ENCODE results near the gene SPRYD3.
"Not testable (repeated sequence)": the region's sequence is repeated elsewhere in the genome, so short reads cannot be mapped to it uniquely, and the experiment has no call there.

The SPRYD3 gene

DNA sequence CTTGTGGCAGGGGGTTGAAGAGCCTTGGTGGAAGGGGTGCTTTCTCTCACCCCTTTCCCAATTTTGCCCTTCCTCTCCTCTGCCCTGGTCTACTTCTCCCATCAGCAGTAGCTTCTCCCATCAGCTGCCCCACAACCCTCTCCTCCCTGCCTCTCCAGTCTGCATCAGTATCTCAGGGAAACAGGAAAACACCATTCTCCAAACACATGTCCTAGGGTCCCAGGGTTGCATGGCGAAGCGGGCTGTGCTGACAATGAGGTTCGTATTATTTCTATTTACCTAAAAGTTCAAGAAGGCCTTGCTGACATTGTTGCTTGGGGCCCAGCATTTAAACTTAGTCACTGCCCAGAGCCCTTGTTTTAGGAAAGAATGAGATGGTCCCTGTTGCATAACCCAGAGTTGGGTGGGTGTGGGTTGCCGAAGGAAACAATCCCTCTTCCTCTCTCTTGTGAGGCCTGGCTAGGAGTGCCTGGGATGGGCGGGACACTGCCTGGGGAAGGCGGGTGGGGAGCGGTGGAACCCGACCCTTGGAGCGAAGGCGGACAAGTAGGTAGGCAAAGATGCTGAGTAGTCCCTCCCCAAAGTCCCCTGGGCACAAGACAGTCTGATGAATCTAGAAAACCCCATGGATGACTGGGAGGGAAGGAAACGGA lies 17.0 kb upstream of the SPRYD3 start:
- Histone ChIP-seq H3K4me3 (ENCODE audit: low read length) (no peak overlapping the region), H3K4me1 (ENCODE audit: control insufficient read depth, low read length) (peaks cover 27% of the 10 kb centered on the region), H3K27ac (ENCODE audit: low read depth, low read length) (no peak overlapping the region), H4K20me1 (ENCODE audit: control insufficient read depth, insufficient read depth, low read depth, low read length) (no peaks in the 10 kb centered on the region), H3K9me3 (ENCODE audit: control insufficient read depth, insufficient read depth, low read length) (no peaks in the 10 kb centered on the region), H3K9me2 (replicated peaks; ENCODE audit: control insufficient read depth, low read length) (no peaks in the 10 kb centered on the region), H3K79me2 (ENCODE audit: control insufficient read depth, low read length) (no peaks in the 10 kb centered on the region), H3F3A (ENCODE audit: control insufficient read depth, insufficient read depth) (peaks cover 9% of the 10 kb centered on the region), H3K36me3 (ENCODE audit: control insufficient read depth, low read length) (no peaks in the 10 kb centered on the region), H3K27me3 (ENCODE audit: control insufficient read depth, low read length) (peaks cover 27% of the 10 kb centered on the region), H3K4me2 (ENCODE audit: low read length) (no peak overlapping the region)
- TF ChIP-seq EZH2phosphoT487 (IDR thresholded peaks at IDR 0.05; ENCODE audit: borderline replicate concordance, low read length): no peak
- TF ChIP-seq, protein P1, sequence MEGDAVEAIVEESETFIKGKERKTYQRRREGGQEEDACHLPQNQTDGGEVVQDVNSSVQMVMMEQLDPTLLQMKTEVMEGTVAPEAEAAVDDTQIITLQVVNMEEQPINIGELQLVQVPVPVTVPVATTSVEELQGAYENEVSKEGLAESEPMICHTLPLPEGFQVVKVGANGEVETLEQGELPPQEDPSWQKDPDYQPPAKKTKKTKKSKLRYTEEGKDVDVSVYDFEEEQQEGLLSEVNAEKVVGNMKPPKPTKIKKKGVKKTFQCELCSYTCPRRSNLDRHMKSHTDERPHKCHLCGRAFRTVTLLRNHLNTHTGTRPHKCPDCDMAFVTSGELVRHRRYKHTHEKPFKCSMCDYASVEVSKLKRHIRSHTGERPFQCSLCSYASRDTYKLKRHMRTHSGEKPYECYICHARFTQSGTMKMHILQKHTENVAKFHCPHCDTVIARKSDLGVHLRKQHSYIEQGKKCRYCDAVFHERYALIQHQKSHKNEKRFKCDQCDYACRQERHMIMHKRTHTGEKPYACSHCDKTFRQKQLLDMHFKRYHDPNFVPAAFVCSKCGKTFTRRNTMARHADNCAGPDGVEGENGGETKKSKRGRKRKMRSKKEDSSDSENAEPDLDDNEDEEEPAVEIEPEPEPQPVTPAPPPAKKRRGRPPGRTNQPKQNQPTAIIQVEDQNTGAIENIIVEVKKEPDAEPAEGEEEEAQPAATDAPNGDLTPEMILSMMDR (IDR thresholded peaks at IDR 0.05; ENCODE audit: low read depth, low read length, poor library complexity, severe bottlenecking): no peak

DNA sequence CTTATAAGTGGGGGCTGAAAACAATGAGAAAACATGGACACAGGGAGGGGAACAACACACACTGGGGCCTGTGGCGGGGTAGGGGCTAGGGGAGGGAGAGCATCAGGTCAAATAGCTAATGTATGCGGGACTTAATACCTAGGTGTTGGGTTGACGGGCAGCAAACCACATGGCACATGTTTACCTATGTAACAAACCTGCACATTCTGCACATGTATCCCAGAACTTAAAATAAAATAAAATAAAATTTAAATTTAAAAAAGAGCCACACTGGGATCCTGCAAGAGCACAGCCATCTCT lies 16.4 kb upstream of the SPRYD3 start:
- peaks cover 33% of the 10 kb centered on the region for H3K27me3 ChIP-seq (ENCODE audit: control insufficient read depth, low read length)
- H3K79me2 ChIP-seq (ENCODE audit: control insufficient read depth, low read length); H3K4me3 ChIP-seq (ENCODE audit: low read length); H4K20me1 ChIP-seq (ENCODE audit: control insufficient read depth, insufficient read depth, low read depth, low read length); H3F3A ChIP-seq (ENCODE audit: control insufficient read depth, insufficient read depth); H3K9me2 ChIP-seq (replicated peaks; ENCODE audit: control insufficient read depth, low read length); H3K36me3 ChIP-seq (ENCODE audit: control insufficient read depth, low read length); H3K9me3 ChIP-seq (ENCODE audit: control insufficient read depth, insufficient read depth, low read length); H3K27ac ChIP-seq (ENCODE audit: low read depth, low read length); H3K4me2 ChIP-seq (ENCODE audit: low read length): not testable (repeated sequence)
- H3K4me1 ChIP-seq (ENCODE audit: control insufficient read depth, low read length): peaks cover 27% of the 10 kb centered on the region

DNA sequence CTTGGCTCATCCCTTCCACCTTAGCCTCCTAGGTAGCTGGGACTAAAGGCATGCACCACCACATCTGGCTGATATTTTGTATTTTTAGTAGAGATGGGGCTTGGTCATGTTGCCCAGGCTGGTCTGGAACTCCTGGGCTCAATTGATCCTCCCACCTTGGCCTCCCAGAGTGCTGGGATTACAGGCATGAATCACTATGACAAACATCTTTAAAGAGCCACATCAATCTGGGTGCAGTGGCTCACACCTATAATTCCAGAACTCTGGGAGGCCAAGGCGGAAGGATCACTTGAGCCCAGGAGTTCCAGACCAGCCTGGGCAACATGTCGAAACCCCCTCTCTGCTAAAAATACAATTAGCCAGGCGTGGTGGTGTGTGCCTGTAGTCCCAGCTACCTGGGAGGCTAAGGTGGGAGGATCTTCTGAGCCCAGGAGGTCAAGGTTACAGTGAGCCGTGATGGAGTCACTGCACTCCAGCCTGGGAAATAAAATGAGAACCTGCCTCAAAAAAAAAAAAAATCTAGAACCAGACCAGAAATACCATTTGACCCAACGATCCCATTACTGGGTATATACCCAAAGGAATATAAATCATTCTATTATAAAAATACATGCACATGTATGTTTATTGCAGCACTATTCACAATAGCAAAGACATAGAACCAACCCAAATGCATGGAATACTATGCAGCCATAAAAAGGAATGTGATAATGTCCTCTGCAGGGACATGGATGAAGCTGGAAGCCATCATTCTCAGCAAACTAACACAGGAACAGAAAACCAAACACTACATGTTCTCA lies 15.8 kb upstream of the SPRYD3 start:
- not testable (repeated sequence) for H4K20me1 ChIP-seq (ENCODE audit: control insufficient read depth, insufficient read depth, low read depth, low read length); H3K27ac ChIP-seq (ENCODE audit: low read depth, low read length); H3K9me3 ChIP-seq (ENCODE audit: control insufficient read depth, insufficient read depth, low read length); H3F3A ChIP-seq (ENCODE audit: control insufficient read depth, insufficient read depth); H3K4me3 ChIP-seq (ENCODE audit: low read length); H3K79me2 ChIP-seq (ENCODE audit: control insufficient read depth, low read length); H3K9me2 ChIP-seq (replicated peaks; ENCODE audit: control insufficient read depth, low read length); H3K36me3 ChIP-seq (ENCODE audit: control insufficient read depth, low read length); H3K4me2 ChIP-seq (ENCODE audit: low read length)
- H3K4me1 ChIP-seq (ENCODE audit: control insufficient read depth, low read length): peaks cover 27% of the 10 kb centered on the region
- H3K27me3 ChIP-seq (ENCODE audit: control insufficient read depth, low read length): peaks cover 37% of the 10 kb centered on the region

DNA sequence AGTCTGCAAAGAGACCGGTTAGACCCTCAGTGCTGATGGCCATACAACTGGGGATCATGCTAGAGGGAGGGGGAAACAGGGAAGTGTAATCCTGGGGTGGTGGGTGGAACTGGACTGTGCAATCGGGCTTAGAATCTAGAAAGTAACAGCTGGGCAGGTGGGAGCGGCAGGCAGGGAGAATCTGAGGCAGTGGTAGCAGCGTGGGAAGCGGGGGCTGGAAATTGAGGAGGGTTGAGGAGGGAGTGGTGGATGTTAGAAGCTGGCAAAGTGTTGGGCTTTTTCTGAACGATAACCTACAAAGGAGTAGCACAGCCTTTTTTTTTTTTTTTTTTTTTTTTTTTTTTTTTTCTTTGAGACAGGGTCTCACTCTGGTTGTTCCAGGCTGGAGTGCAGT lies 15.2 kb upstream of the SPRYD3 start:
- H3F3A ChIP-seq (ENCODE audit: control insufficient read depth, insufficient read depth): peaks cover 9% of the 10 kb centered on the region
- no peaks in the 10 kb centered on the region for H4K20me1 ChIP-seq (ENCODE audit: control insufficient read depth, insufficient read depth, low read depth, low read length)
- H3K9me3 ChIP-seq (ENCODE audit: control insufficient read depth, insufficient read depth, low read length): no peaks in the 10 kb centered on the region
- no peaks in the 10 kb centered on the region for H3K79me2 ChIP-seq (ENCODE audit: control insufficient read depth, low read length)
- H3K27ac ChIP-seq (ENCODE audit: low read depth, low read length): no peak overlapping the region
- H3K4me3 ChIP-seq (ENCODE audit: low read length): no peak overlapping the region
- H3K36me3 ChIP-seq (ENCODE audit: control insufficient read depth, low read length): no peaks in the 10 kb centered on the region
- peaks cover 27% of the 10 kb centered on the region for H3K4me1 ChIP-seq (ENCODE audit: control insufficient read depth, low read length)
- H3K4me2 ChIP-seq (ENCODE audit: low read length): no peak overlapping the region
- H3K9me2 ChIP-seq (replicated peaks; ENCODE audit: control insufficient read depth, low read length): no peaks in the 10 kb centered on the region
- H3K27me3 ChIP-seq (ENCODE audit: control insufficient read depth, low read length): peaks cover 38% of the 10 kb centered on the region
- no peak for TF ChIP-seq EZH2phosphoT487 (IDR thresholded peaks at IDR 0.05; ENCODE audit: borderline replicate concordance, low read length)
- TF ChIP-seq, protein P1 (IDR thresholded peaks at IDR 0.05; ENCODE audit: low read depth, low read length, poor library complexity, severe bottlenecking): no peak
